BJ (cell line): ENCODE measurements around the gene TEX261. TPM values are rescaled to one million over a fixed set of nuclear protein-coding genes. Genes with fewer than 3 reads are reported as not detected.

ENCODE experiments used
- CTCF ChIA-PET: fragments of 350-600 bp; formaldehyde crosslinking; extraction: SDS; loops from one replicate; lab custom pipeline; 2021; ENCODE audit warnings: antibody characterized with exemption, inconsistent platforms; lab: Yijun Ruan, JAX
- POLR2A ChIA-PET: fragments of 300-600 bp; sonication (Branson Sonifier 250); formaldehyde crosslinking; extraction: SDS; loops from one replicate; lab custom pipeline; 2021; ENCODE audit warnings: antibody characterized with exemption; lab: Charles Lee
- DNase-seq: peaks from one replicate; pipeline ENCODE4 v3.0.0-alpha.2; 2011; ENCODE audit warnings: low read depth
- H3K27me3 ChIP-seq: 2 replicates; pipeline ENCODE4 v1.6.0; 2011; ENCODE audit warnings: low read length; ENCODE audit not compliant: control insufficient read depth, insufficient read depth
- H3K36me3 ChIP-seq: 2 replicates; pipeline ENCODE4 v1.5.1; 2011; ENCODE audit warnings: low read length; ENCODE audit not compliant: control insufficient read depth, insufficient read depth
- H3K4me3 ChIP-seq: 2 replicates; pipeline ENCODE4 v1.5.1; 2011; ENCODE audit warnings: low read depth, mild to moderate bottlenecking, control low read depth, low read length
- polyA plus RNA-seq: library from polyadenylated mRNA; depleted of rRNA; stranded (reverse); fragments of >200 nt; gene quantifications from 2 replicates; pipeline ENCODE4 v1.2.3, GENCODE V29; 2011
- TF ChIP-seq, protein P1 (sequence below): IDR thresholded peaks from 2 replicates; pipeline ENCODE4 v1.5.1; 2011; ENCODE audit warnings: low read depth, mild to moderate bottlenecking, control low read depth, inconsistent platforms, low read length, moderate library complexity; ENCODE audit not compliant: insufficient read depth

Gene TEX261
- polyA plus RNA-seq, 1 experiment = 83.2 TPM

- H3K36me3 ChIP-seq = peaks cover 6% of the 10 kb centered on the region
- no peak for DNase-seq
- ChIA-PET POLR2A (no interaction called here), CTCF (interaction anchor here (2.0 to 2.8 kb wide), 4 partner anchors 11 to 112 kb away, joined by 6 to 23 read pairs (median 9); partner anchors contain the start of gene TEX261)
- TF ChIP-seq, protein P1, sequence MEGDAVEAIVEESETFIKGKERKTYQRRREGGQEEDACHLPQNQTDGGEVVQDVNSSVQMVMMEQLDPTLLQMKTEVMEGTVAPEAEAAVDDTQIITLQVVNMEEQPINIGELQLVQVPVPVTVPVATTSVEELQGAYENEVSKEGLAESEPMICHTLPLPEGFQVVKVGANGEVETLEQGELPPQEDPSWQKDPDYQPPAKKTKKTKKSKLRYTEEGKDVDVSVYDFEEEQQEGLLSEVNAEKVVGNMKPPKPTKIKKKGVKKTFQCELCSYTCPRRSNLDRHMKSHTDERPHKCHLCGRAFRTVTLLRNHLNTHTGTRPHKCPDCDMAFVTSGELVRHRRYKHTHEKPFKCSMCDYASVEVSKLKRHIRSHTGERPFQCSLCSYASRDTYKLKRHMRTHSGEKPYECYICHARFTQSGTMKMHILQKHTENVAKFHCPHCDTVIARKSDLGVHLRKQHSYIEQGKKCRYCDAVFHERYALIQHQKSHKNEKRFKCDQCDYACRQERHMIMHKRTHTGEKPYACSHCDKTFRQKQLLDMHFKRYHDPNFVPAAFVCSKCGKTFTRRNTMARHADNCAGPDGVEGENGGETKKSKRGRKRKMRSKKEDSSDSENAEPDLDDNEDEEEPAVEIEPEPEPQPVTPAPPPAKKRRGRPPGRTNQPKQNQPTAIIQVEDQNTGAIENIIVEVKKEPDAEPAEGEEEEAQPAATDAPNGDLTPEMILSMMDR = no peak
- no peaks in the 10 kb centered on the region for H3K27me3 ChIP-seq
- no peak overlapping the region for H3K4me3 ChIP-seq
Observed at GRCh38 chr2:70982971-70983370, 11.7 kb downstream of the TEX261 start.

GRCh38 chr2:70981866-70982810, 12.5 kb downstream of the TEX261 start:
- H3K4me3 ChIP-seq = no peak overlapping the region
- no peak for DNase-seq
- no peaks in the 10 kb centered on the region for H3K27me3 ChIP-seq
- ChIA-PET CTCF (interaction anchor here (1.0 to 2.8 kb wide), 6 partner anchors 12 to 299 kb away, joined by 3 to 23 read pairs (median 6); partner anchors contain the start of gene TEX261), POLR2A (no interaction called here)
- TF ChIP-seq, protein P1 = no peak
- H3K36me3 ChIP-seq = peaks cover 3% of the 10 kb centered on the region; the same call in 1 of the 2 replicates

DNA sequence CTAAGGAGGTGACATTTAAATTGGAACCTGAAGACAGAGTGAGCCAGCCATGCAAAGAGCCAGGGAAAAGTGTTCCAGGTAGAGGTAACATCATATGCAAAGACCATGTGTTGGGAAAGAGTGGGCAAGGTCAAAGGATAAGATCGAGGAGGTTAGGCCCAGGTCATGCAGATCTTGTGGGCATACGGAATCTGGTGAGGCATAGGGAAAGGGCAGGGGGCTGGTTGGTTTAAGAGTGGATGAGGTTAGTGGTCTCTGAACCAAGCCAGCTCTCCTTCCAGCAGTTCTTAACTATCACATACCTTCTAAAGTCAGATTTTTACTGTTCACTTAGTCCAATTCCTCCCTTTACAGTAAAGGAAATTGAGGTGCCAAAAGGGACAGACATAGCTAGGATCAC, 13.3 kb downstream of the TEX261 start:
- H3K36me3 ChIP-seq = peaks cover 1% of the 10 kb centered on the region; the same call in 1 of the 2 replicates
- no peak for DNase-seq
- ChIA-PET CTCF (interaction anchor here (1.0 to 2.0 kb wide), 3 partner anchors 33 to 300 kb away, joined by 3 to 6 read pairs (median 3); no protein-coding TSS in a partner anchor), POLR2A (no interaction called here)
- TF ChIP-seq, protein P1 = no peak
- H3K27me3 ChIP-seq = no peaks in the 10 kb centered on the region
- H3K4me3 ChIP-seq = no peak overlapping the region

GRCh38 chr2:70979626-70980025, 15.0 kb downstream of the TEX261 start:
- Histone ChIP-seq H3K36me3 (0 out of 2 replicates have a peak, but pooled peaks cover 1% of the 10 kb centered on the region), H3K27me3 (no peaks in the 10 kb centered on the region), H3K4me3 (no peak overlapping the region)
- no peak for DNase-seq
- ChIA-PET CTCF (interaction anchor here (0.6 to 4.6 kb wide), 2 partner anchors 14 to 32 kb away, joined by 3 to 44 read pairs; no protein-coding TSS in a partner anchor), POLR2A (no interaction called here)
- TF ChIP-seq, protein P1 = no peak

DNA sequence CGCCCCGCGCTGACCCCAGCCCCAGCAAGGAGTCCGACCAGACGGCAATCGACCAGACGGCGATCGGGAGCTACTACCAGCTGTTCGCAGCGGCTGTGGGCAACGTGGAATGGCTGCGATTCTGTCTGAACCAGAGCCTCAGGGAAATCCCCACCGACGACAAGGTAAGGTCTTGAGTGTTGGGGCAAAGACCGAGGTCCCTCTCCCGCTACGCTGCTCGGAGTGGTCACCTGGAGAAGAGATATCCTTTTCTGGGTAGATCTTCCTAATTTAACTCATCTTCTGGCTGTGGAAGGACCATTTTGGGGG, 15.5 kb downstream of the TEX261 start:
- CTCF ChIA-PET = interaction anchor here (0.6 to 4.6 kb wide), 4 partner anchors 13 to 117 kb away, joined by 3 to 44 read pairs (median 5); no protein-coding TSS in a partner anchor
- H3K36me3 ChIP-seq = 0 out of 2 replicates have a peak, but pooled peaks cover 1% of the 10 kb centered on the region
- peak overlapping the region; percentile 51 for H3K4me3 ChIP-seq
- POLR2A ChIA-PET = no interaction called here
- no peak for DNase-seq
- TF ChIP-seq, protein P1 = no peak
- H3K27me3 ChIP-seq = no peaks in the 10 kb centered on the region
